HCT116 (cell line): Measurements from ENCODE around the gene DMPK. TPM values are rescaled to one million over a fixed set of nuclear protein-coding genes. Genes with fewer than 3 reads are reported as not detected.

Experiments
- ATAC-seq: fragments of 200-7000 bp; cut with Tn5 transposase; 2 replicates; pipeline ENCODE4 v1.9.1; 2020; ENCODE audit warnings: mild to moderate bottlenecking, moderate library complexity
- BruUV-seq: library from RNA; stranded (reverse); fragments of 400-500 nt; replicated peaks from 2 replicates; lab custom pipeline; 2021; lab: Mats Ljungman, UMichigan
- CTCF ChIA-PET: fragments of 300-600 bp; sonication (Branson Sonifier 250); formaldehyde crosslinking; loops from one replicate; lab custom pipeline; 2021; ENCODE audit warnings: antibody characterized with exemption; lab: Charles Lee
- POLR2A ChIA-PET: fragments of 300-600, 350-600 bp; sonication (Branson Sonifier 250); formaldehyde crosslinking; loops from one replicate; lab custom pipeline; 2021; ENCODE audit warnings: antibody characterized with exemption; lab: Charles Lee
- RAD21 ChIA-PET, 2 experiments: fragments of 300-600 bp; sonication (Branson Sonifier 250); formaldehyde crosslinking; loops; one replicate each; lab custom pipeline; 2023; ENCODE audit warnings: low total read pairs in 2 of 2; ENCODE audit not compliant: uncharacterized antibody in 2 of 2, unreplicated experiment in 2 of 2, low non-redundant PET in 1 of 2; lab: Charles Lee
- DNase-seq: peaks from one replicate; pipeline ENCODE4 v3.0.0-alpha.2; 2010; ENCODE audit warnings: low read depth, low spot score
- H2AFZ ChIP-seq: fragments of 200-600 bp; shearing (Covaris generic), sonication (generic); 2 replicates; pipeline ENCODE4 v1.6.1; 2017; ENCODE audit warnings: low read depth, mixed run types, mixed read lengths, antibody characterized with exemption, low read length; ENCODE audit not compliant: poor library complexity, severe bottlenecking
- H3K27ac ChIP-seq: 2 replicates; pipeline ENCODE4 v1.5.1; 2012; ENCODE audit warnings: low read depth, low read length
- H3K27me3 ChIP-seq: fragments of 200-600 bp; sonication (generic); 2 replicates; pipeline ENCODE4 v1.6.1; 2016; ENCODE audit warnings: mixed run types, low read length, mixed read lengths; ENCODE audit not compliant: insufficient read depth
- H3K36me3 ChIP-seq, 2 experiments: fragments of 200-500 bp in 1 of 2; fragments of 200-600 bp in 1 of 2; sonication (Bioruptor generic) in 1 of 2; sonication (generic) in 1 of 2; 2 replicates each; pipeline versions ENCODE4 v1.5.1 to v1.6.1; 2014 to 2016; ENCODE audit warnings: low read length in 2 of 2, inconsistent platforms in 1 of 2, mixed read lengths in 1 of 2, mixed run types in 1 of 2; ENCODE audit not compliant: insufficient read depth in 2 of 2, control insufficient read depth in 1 of 2
- H3K4me1 ChIP-seq, 2 experiments: fragments of 200-600 bp in 1 of 2; sonication (generic) in 1 of 2; 2 replicates each; pipeline versions ENCODE4 v1.5.1 to v1.6.1; 2012 to 2017; ENCODE audit warnings: low read length in 2 of 2, inconsistent platforms in 1 of 2, mild to moderate bottlenecking in 1 of 2, mixed read lengths in 1 of 2, mixed run types in 1 of 2, moderate library complexity in 1 of 2; ENCODE audit not compliant: insufficient read depth in 2 of 2, control insufficient read depth in 1 of 2
- H3K4me2 ChIP-seq: fragments of 200-600 bp; sonication (generic); 2 replicates; pipeline ENCODE4 v1.6.1; 2017; ENCODE audit warnings: mixed run types, low read length, mixed read lengths
- H3K4me3 ChIP-seq, 2 experiments: fragments of 200-600 bp in 1 of 2; sonication (generic) in 1 of 2; replicated peaks in 1 of 2; 2 replicates each; pipeline ENCODE4 v1.5.1; 2011 to 2016; ENCODE audit warnings: low read length in 2 of 2, control low read depth in 1 of 2, low read depth in 1 of 2, mild to moderate bottlenecking in 1 of 2, mixed read lengths in 1 of 2, mixed run types in 1 of 2
- H3K79me2 ChIP-seq: fragments of 200-600 bp; sonication (generic); 2 replicates; pipeline ENCODE4 v1.6.1; 2017; ENCODE audit warnings: mild to moderate bottlenecking, mixed run types, low read length, moderate library complexity, mixed read lengths; ENCODE audit not compliant: insufficient read depth
- H3K9ac ChIP-seq: fragments of 200-600 bp; sonication (generic); 2 replicates; pipeline ENCODE4 v1.6.1; 2016; ENCODE audit warnings: low read length, mixed read lengths
- H3K9me2 ChIP-seq: fragments of 200-600 bp; sonication (generic), shearing (Covaris generic); 2 replicates; pipeline ENCODE4 v1.6.1; 2017; ENCODE audit warnings: mixed run types, mild to moderate bottlenecking, moderate library complexity; ENCODE audit not compliant: insufficient read depth
- H3K9me3 ChIP-seq, 2 experiments: fragments of 200-500 bp in 1 of 2; fragments of 200-600 bp in 1 of 2; sonication (Bioruptor generic) in 1 of 2; sonication (generic) in 1 of 2; 2 replicates each; pipeline ENCODE4 v1.6.1; 2014 to 2017; ENCODE audit warnings: low read length in 2 of 2, mixed read lengths in 2 of 2, inconsistent platforms in 1 of 2, low read depth in 1 of 2, mild to moderate bottlenecking in 1 of 2, mixed run types in 1 of 2, moderate library complexity in 1 of 2; ENCODE audit not compliant: control insufficient read depth in 1 of 2, insufficient read depth in 1 of 2
- H4K20me1 ChIP-seq: fragments of 200-600 bp; sonication (generic), shearing (Covaris generic); 2 replicates; pipeline ENCODE4 v1.6.1; 2017; ENCODE audit warnings: mixed run types, mild to moderate bottlenecking, moderate library complexity; ENCODE audit not compliant: insufficient read depth
- CBX3 ChIP-seq: IDR thresholded peaks from 2 replicates; pipeline ENCODE4 v1.6.1; 2012; ENCODE audit warnings: low read depth
- CTCF ChIP-seq, 3 experiments: fragments of 200-600 bp in 1 of 3; sonication (generic) in 1 of 3; IDR thresholded peaks in 2 of 3; conservative IDR thresholded peaks in 1 of 3; 2 replicates each; pipeline ENCODE4 v1.5.1; 2012 to 2017; ENCODE audit warnings: low read depth in 2 of 3, low read length in 2 of 3, antibody characterized with exemption in 1 of 3, borderline replicate concordance in 1 of 3, control low read depth in 1 of 3, mild to moderate bottlenecking in 1 of 3, mixed read lengths in 1 of 3, mixed run types in 1 of 3, moderate library complexity in 1 of 3; ENCODE audit not compliant: insufficient read depth in 1 of 3
- EZH2 ChIP-seq: fragments of 200-600 bp; sonication (generic); IDR thresholded peaks from 2 replicates; pipeline ENCODE4 v1.6.1; 2017; ENCODE audit warnings: antibody characterized with exemption, mixed run types
- EZH2phosphoT487 ChIP-seq: fragments of 200-600 bp; IDR thresholded peaks from 2 replicates; pipeline ENCODE4 v1.6.1; 2018; ENCODE audit warnings: antibody characterized with exemption, borderline replicate concordance
- POLR2AphosphoS5 ChIP-seq: IDR thresholded peaks from 2 replicates; pipeline ENCODE4 v1.6.1; 2011; ENCODE audit warnings: mild to moderate bottlenecking, low read depth, low read length, moderate library complexity
- intact Hi-C: fragments of 100-400 bp; cut with micrococcal nuclease; formaldehyde crosslinking; loops from 2 replicates; pipeline ENCODE4 v1.10.0; 2022
- total RNA-seq: library from RNA; stranded (reverse); gene quantifications from one replicate; pipeline ENCODE4 v1.2.1, GENCODE V29; 2021; ENCODE audit not compliant: unreplicated experiment

The DMPK gene
- total RNA-seq, 1 experiment from 2014 or later: 52.5 TPM

- intact Hi-C loops: no loop called here
- ChIA-PET CTCF (interaction anchor here (2.5 kb wide), 1 partner anchor 16 kb away, joined by 9 read pairs; no protein-coding TSS in a partner anchor), RAD21 (no interaction called here)
Observed at GRCh38 chr19:45814851-45815480, 32.7 kb upstream of the DMPK start, which contains the start of gene RSPH6A. RSPH6A (minus strand) TSS chr19:45815308; CDS start chr19:45815176, 132 bp downstream.

More at GRCh38 chr19:45814851-45815480, 32.7 kb upstream of the DMPK start, which contains the start of gene RSPH6A:
- H3K9ac ChIP-seq: no peak within 1 kb of the TSS
- no peak within 1 kb of the TSS for H3K4me3 ChIP-seq
- H3K79me2 ChIP-seq: no peaks in the 10 kb centered on the region
- H3K9me2 ChIP-seq: no peaks in the 10 kb centered on the region
- H4K20me1 ChIP-seq: no peaks in the 10 kb centered on the region
- H3K27ac ChIP-seq: no peak within 1 kb of the TSS
- DNase-seq (no peak), ATAC-seq (no peak)
- H3K27me3 ChIP-seq: no peaks in the 10 kb centered on the region
- no peak within 1 kb of the TSS for H3K4me2 ChIP-seq
- peaks cover under 1 to 5% of the 10 kb centered on the region in 2 experiments; a peak in 3 of 4 replicates for H3K36me3 ChIP-seq
- H3K4me1 ChIP-seq: peaks cover 3 to 17% of the 10 kb centered on the region in 2 experiments; a peak in 3 of 4 replicates
- H3K9me3 ChIP-seq: no peaks in the 10 kb centered on the region
- TF ChIP-seq POLR2AphosphoS5: no peak
- no peak for TF ChIP-seq CTCF (IDR thresholded peaks at IDR 0.05 in 2 of 3, conservative IDR thresholded peaks at IDR 0.05 in 1 of 3; ENCODE audit: borderline replicate concordance in 1 of 3, insufficient read depth in 1 of 3, low read depth in 2 of 3, low read length in 2 of 3)
- no peak for TF ChIP-seq EZH2phosphoT487
- TF ChIP-seq EZH2: no peak
- TF ChIP-seq CBX3: no peak
- POLR2A ChIA-PET: interaction anchor here (0.6 kb wide), 1 partner anchor 25 kb away, joined by 3 read pairs; no protein-coding TSS in a partner anchor
- no peak within 1 kb of the TSS for H2AFZ ChIP-seq
- no TSS peak for BruUV-seq
